GM23338 (cell line): Measurements from ENCODE around the gene KCNAB2. TPM values are rescaled to one million over a fixed set of nuclear protein-coding genes. Genes with fewer than 3 reads are reported as not detected.

Source experiments
- ATAC-seq: fragments of 200-7000 bp; cut with Tn5 transposase; 3 replicates; pipeline ENCODE4 v1.9.1; 2020
- DNase-seq: peaks from one replicate; pipeline ENCODE4 v3.0.0-alpha.2; 2015; ENCODE audit warnings: low spot score
- H2AFZ ChIP-seq: fragments of 200-600 bp; sonication (generic); 2 replicates; pipeline ENCODE4 v1.8.0; 2016; ENCODE audit warnings: antibody characterized with exemption, mild to moderate bottlenecking, moderate library complexity
- H3F3A ChIP-seq: fragments of 200-600 bp; sonication (generic); replicated peaks from 2 replicates; pipeline ENCODE4 v1.8.0; 2017; ENCODE audit warnings: antibody characterized with exemption, mixed run types, low read depth
- H3K27ac ChIP-seq: fragments of 200-600 bp; sonication (generic); 2 replicates; pipeline ENCODE4 v1.6.1; 2016; ENCODE audit warnings: low read depth
- H3K27me3 ChIP-seq: fragments of 200-600 bp; sonication (generic); 2 replicates; pipeline ENCODE4 v1.8.0; 2016; ENCODE audit warnings: mild to moderate bottlenecking, mixed run types, moderate library complexity; ENCODE audit not compliant: insufficient read depth
- H3K36me3 ChIP-seq: fragments of 200-600 bp; sonication (generic); 2 replicates; pipeline ENCODE4 v1.8.0; 2016; ENCODE audit warnings: mild to moderate bottlenecking; ENCODE audit not compliant: insufficient read depth
- H3K4me1 ChIP-seq: fragments of 200-600 bp; sonication (generic); 2 replicates; pipeline ENCODE4 v1.8.0; 2016; ENCODE audit warnings: mild to moderate bottlenecking, moderate library complexity; ENCODE audit not compliant: insufficient read depth
- H3K4me2 ChIP-seq: fragments of 200-600 bp; sonication (generic); 2 replicates; pipeline ENCODE4 v1.7.1; 2017; ENCODE audit warnings: mixed run types
- H3K4me3 ChIP-seq: fragments of 200-600 bp; sonication (generic); 2 replicates; pipeline ENCODE4 v1.6.1; 2016; ENCODE audit warnings: mixed run types
- H3K79me2 ChIP-seq: fragments of 200-600 bp; sonication (generic); replicated peaks from 2 replicates; pipeline ENCODE4 v1.8.0; 2017; ENCODE audit warnings: mild to moderate bottlenecking; ENCODE audit not compliant: insufficient read depth
- H3K9me2 ChIP-seq: fragments of 200-600 bp; sonication (generic); 2 replicates; pipeline ENCODE4 v1.8.0; 2017; ENCODE audit not compliant: insufficient read depth
- H4K20me1 ChIP-seq: fragments of 200-600 bp; sonication (generic); replicated peaks from 2 replicates; pipeline ENCODE4 v1.8.0; 2017; ENCODE audit warnings: mild to moderate bottlenecking; ENCODE audit not compliant: insufficient read depth
- H3K27ac Mint-ChIP-seq: 2 replicates; pipeline ENCODE4 v1.8.0; 2020; ENCODE audit warnings: inconsistent platforms, mild to moderate bottlenecking, moderate library complexity, mixed read lengths
- H3K27me3 Mint-ChIP-seq: 3 replicates; pipeline ENCODE4 v1.8.0; 2022; ENCODE audit warnings: low read depth, mild to moderate bottlenecking, moderate library complexity, mixed read lengths, inconsistent platforms; ENCODE audit not compliant: insufficient read depth, poor library complexity
- H3K36me3 Mint-ChIP-seq: 3 replicates; pipeline ENCODE4 v1.8.0; 2021; ENCODE audit warnings: low read depth, mild to moderate bottlenecking, inconsistent platforms, moderate library complexity, mixed read lengths
- H3K4me1 Mint-ChIP-seq: 3 replicates; pipeline ENCODE4 v1.8.0; 2020; ENCODE audit warnings: mild to moderate bottlenecking, inconsistent platforms, mixed read lengths
- H3K4me3 Mint-ChIP-seq: 3 replicates; pipeline ENCODE4 v1.8.0; 2021; ENCODE audit warnings: moderate library complexity, mild to moderate bottlenecking, inconsistent platforms, mixed read lengths
- H3K9me3 Mint-ChIP-seq: 3 replicates; pipeline ENCODE4 v1.8.0; 2020; ENCODE audit warnings: moderate library complexity, mild to moderate bottlenecking, inconsistent platforms, mixed read lengths
- CTCF ChIP-seq, 2 experiments: fragments of 200-600 bp in 1 of 2; sonication (generic) in 1 of 2; conservative IDR thresholded peaks; 2 replicates each; pipeline versions ENCODE4 v1.5.1 to v1.6.1; 2016 to 2017; ENCODE audit warnings: antibody characterized with exemption in 2 of 2, low read depth in 2 of 2, mild to moderate bottlenecking in 2 of 2, moderate library complexity in 1 of 2
- ETS1 ChIP-seq: IDR thresholded peaks from 2 replicates; pipeline ENCODE4 v1.6.1; 2016; ENCODE audit warnings: antibody characterized with exemption
- EZH2 ChIP-seq: fragments of 200-600 bp; sonication (generic); IDR thresholded peaks from one replicate; pipeline ENCODE4 v1.8.0; 2017; ENCODE audit warnings: antibody characterized with exemption, mild to moderate bottlenecking, low read depth; ENCODE audit not compliant: unreplicated experiment
- EZH2phosphoT487 ChIP-seq: fragments of 200-600 bp; sonication (generic); IDR thresholded peaks from one replicate; pipeline ENCODE4 v1.8.1; 2018; ENCODE audit warnings: antibody characterized with exemption; ENCODE audit not compliant: unreplicated experiment
- JUNB ChIP-seq: IDR thresholded peaks from one replicate; pipeline ENCODE4 v1.6.1; 2016; ENCODE audit warnings: antibody characterized with exemption; ENCODE audit not compliant: unreplicated experiment
- NANOG ChIP-seq: IDR thresholded peaks from 2 replicates; pipeline ENCODE4 v1.6.1; 2016; ENCODE audit warnings: antibody characterized with exemption, borderline replicate concordance
- STAT1 ChIP-seq: IDR thresholded peaks from one replicate; pipeline ENCODE4 v1.6.1; 2016; ENCODE audit warnings: antibody characterized with exemption; ENCODE audit not compliant: unreplicated experiment
- ZNF331 ChIP-seq: fragments of 250-450 bp; sonication (Bioruptor Pico); IDR thresholded peaks from 2 replicates; pipeline ENCODE4 v1.5.0; 2020; ENCODE audit warnings: low read depth, mild to moderate bottlenecking, moderate library complexity
- ZNF462 ChIP-seq: fragments of 250-450 bp; sonication (Bioruptor Pico); IDR thresholded peaks from 2 replicates; pipeline ENCODE4 v1.5.0; 2020; ENCODE audit warnings: mild to moderate bottlenecking, moderate library complexity
- polyA plus RNA-seq: library from polyadenylated mRNA; unstranded; fragments of >200 nt; fragmentation: Nextera tagmentation; extraction: Ambion mirVana; gene quantifications from 2 replicates; pipeline ENCODE4 v1.2.1, GENCODE V29; 2016
- total RNA-seq: library from RNA; depleted of rRNA; stranded (reverse); fragments of >200 nt; shearing (Covaris generic); gene quantifications from 2 replicates; pipeline ENCODE4 v1.2.3, GENCODE V29; 2014

KCNAB2 gene
- total and polyA plus RNA-seq, 2 experiments from 2014 or later, result 3.0 to 3.7 TPM

GRCh38 chr1:6148497-6149241 is 103.0 kb downstream of the KCNAB2 start (continued):
- no peak for TF ChIP-seq ZNF462 (CRISPR knock-in tag)
- TF ChIP-seq JUNB, result no peak
- no peak for TF ChIP-seq STAT1
- no peak for TF ChIP-seq EZH2phosphoT487
- no peak for TF ChIP-seq NANOG
- TF ChIP-seq ZNF331 (CRISPR knock-in tag), result no peak
- TF ChIP-seq ETS1, result no peak

- DNase-seq (no peak), ATAC-seq (no peak)
- peaks cover 3% of the 10 kb centered on the region; the same call in 1 of the 3 replicates for H3K9me3 Mint-ChIP-seq
- Histone ChIP-seq H3K79me2 (no peaks in the 10 kb centered on the region), H3K36me3 (no peaks in the 10 kb centered on the region), H2AFZ (no peak overlapping the region), H3K4me1 (no peaks in the 10 kb centered on the region), H3K4me2 (no peak overlapping the region; the same call in 1 of the 2 replicates), H4K20me1 (no peaks in the 10 kb centered on the region), H3F3A (0 out of 2 replicates have a peak, but pooled peaks cover 2% of the 10 kb centered on the region), H3K4me3 (no peak overlapping the region), H3K27me3 (peaks cover 24% of the 10 kb centered on the region), H3K27ac (no peak overlapping the region), H3K9me2 (peaks cover 13% of the 10 kb centered on the region)
- peaks cover 2% of the 10 kb centered on the region; the same call in 2 of the 3 replicates for H3K4me1 Mint-ChIP-seq
- no peak overlapping the region for H3K27ac Mint-ChIP-seq
- no peak overlapping the region for H3K4me3 Mint-ChIP-seq
- H3K27me3 Mint-ChIP-seq, result peaks cover 13% of the 10 kb centered on the region
- no peaks in the 10 kb centered on the region for H3K36me3 Mint-ChIP-seq
- TF ChIP-seq EZH2, result no peak
- no peak for TF ChIP-seq EZH2phosphoT487
- no peak for TF ChIP-seq CTCF (conservative IDR thresholded peaks at IDR 0.05; ENCODE audit: low read depth in 2 of 2)
These were observed 103.9 kb downstream of the KCNAB2 start for GRCh38 chr1:6149597-6149996.
